Fibroblast of gingiva (primary cell): ENCODE results near the gene CELF4.
A peak's percentile ranks its signal among the peaks of the same experiment; 100 is the strongest.

Experiments used
- DNase-seq: peaks from one replicate; pipeline ENCODE4 v3.0.0-alpha.2; 2011; ENCODE audit warnings: low read depth

Gene CELF4

DNA sequence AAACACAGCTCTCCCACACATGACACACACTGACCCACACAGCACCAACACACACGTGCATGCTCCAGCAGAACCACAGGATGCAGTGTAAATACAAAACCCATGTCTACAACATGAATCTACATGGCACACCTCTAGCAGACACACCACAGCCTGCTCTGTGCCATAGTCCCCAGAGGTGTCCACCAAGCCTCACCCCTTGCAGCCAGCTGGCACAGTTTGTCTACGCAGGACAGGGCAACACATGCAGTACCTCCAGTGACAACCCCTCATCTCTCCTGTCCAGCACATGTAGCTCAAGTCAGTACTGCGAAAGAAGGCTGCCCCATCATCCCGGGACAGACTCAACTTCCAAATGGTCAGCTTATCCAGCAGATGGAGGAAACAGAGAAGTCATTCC, 18.9 kb downstream of the CELF4 start:
- no peak for DNase-seq

DNA sequence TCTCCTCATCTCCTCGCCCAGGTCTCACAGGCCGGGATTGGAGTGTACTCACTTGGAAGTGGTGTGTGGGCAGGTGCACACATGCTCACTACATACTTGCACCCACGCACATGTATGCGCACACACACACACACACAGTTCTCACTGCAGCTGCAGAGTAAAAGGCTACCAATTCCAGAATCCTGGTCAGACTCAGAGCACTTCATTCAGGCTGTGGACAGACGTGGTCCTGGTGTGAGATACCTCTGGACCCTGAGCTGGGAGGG, 19.4 kb downstream of the CELF4 start:
- DNase-seq = no peak

GRCh38 chr18:37545461-37546271, 19.9 kb downstream of the CELF4 start:
- DNase-seq = no peak

- no peak for DNase-seq
These were observed 20.9 kb downstream of the CELF4 start for GRCh38 chr18:37544713-37545112.

- DNase-seq = no peak
These were observed 21.4 kb downstream of the CELF4 start for GRCh38 chr18:37544217-37544616.

GRCh38 chr18:37543321-37543720, 22.3 kb downstream of the CELF4 start:
- no peak for DNase-seq

GRCh38 chr18:37541517-37541916, 24.1 kb downstream of the CELF4 start:
- DNase-seq = no peak

GRCh38 chr18:37540424-37541138, 25.0 kb downstream of the CELF4 start:
- no peak for DNase-seq

- DNase-seq = no peak
These were observed 26.4 kb downstream of the CELF4 start for GRCh38 chr18:37539236-37539635.

- no peak for DNase-seq
These were observed 26.9 kb downstream of the CELF4 start for GRCh38 chr18:37538526-37539205.

DNA sequence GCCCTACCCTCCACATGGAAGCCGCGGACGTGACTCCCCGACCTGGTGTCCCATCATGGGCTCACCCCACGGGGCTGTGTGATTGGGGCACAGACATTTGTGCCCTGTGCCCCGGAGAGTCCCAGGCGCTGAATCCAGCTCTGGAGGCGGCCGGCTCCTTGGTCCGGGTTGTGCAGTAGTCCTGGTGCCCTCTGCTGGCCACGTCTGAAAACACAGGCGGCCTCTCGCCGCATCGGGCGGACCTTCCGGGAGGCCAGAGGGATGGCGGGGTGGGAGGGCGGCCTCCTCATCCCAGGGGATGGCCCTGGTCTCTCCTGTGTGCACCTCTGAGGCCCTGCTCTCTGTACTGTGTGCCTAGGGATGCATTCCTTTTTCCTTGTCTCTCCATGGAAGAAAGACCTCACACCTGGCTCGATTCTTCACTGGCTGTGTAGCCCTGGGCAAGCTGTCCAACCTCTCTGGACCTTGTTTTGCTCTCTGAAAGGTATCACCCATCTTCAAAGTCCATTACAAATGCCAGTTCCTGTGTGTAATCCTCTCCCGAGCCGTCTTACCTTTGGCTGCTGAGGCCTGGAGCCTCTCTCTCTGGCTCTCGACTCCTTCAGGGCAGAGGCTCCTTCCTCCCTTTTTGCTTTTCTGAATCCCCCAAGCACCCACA, 27.6 kb downstream of the CELF4 start:
- peak; percentile 50 for DNase-seq

DNA sequence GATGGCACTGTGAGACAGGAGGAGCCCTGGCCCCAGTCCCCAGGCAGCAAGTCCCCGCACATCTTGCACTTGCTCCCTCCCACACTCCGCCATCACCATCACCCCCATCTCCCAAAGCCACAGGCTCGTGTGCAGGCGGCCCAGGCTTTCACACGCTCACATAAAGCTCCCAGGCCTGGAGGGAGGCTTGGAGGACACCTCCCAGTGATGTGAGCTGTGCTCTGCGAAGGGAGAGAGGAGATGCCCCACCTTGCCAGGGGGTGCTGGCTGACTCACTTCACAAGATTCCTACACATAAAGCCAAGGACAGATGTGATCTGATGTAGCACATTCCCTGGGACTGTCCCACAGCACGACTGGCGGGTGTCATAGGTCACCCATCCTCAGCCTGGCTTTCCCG, 28.9 kb downstream of the CELF4 start:
- DNase-seq = no peak

- no peak for DNase-seq
These were observed 29.6 kb downstream of the CELF4 start for GRCh38 chr18:37535968-37536367.

- DNase-seq = no peak
These were observed 31.0 kb downstream of the CELF4 start for GRCh38 chr18:37534627-37535026.

- no peak for DNase-seq
These were observed 31.7 kb downstream of the CELF4 start for GRCh38 chr18:37533647-37534584.

DNA sequence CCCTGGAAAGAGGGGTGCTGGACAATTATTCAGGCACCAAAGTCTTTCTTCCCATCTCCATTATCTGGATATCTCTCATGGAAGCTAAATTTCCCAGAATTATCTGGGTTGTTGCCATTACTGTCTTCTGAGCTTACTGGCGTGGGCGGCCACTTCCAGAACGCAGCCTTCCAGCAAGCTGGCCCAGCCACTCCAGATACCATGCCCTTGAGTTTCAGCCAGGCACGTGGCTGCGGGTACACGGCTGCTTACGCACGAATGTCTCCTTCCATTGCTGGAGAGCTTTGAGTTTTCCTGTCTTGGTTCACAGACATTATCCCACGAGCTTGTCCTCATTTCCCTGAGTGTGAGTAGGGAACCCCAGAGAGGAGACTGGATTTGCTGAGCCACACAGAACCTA, 32.7 kb downstream of the CELF4 start:
- DNase-seq = no peak

GRCh38 chr18:37529863-37530262, 35.7 kb downstream of the CELF4 start:
- no peak for DNase-seq

DNA sequence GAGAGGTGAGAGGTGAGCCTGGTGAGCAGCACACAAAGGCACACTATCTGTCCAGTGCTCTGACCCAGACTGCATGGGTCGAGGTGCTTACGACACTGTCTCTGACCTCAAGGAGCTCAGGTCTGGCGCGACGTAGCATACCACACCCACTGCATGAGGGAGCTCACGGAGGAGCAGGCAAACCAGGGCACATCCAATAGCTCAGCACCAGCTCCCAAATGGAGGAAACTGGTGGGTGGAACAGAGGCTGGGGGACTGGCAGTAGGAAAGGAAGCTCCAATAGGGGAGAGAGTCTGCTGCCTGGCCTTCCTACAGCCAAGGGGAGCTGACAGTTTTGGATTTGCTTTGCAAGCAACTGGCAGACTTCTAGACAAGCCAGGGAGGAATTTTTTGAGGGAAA, 36.3 kb downstream of the CELF4 start:
- DNase-seq = no peak

DNA sequence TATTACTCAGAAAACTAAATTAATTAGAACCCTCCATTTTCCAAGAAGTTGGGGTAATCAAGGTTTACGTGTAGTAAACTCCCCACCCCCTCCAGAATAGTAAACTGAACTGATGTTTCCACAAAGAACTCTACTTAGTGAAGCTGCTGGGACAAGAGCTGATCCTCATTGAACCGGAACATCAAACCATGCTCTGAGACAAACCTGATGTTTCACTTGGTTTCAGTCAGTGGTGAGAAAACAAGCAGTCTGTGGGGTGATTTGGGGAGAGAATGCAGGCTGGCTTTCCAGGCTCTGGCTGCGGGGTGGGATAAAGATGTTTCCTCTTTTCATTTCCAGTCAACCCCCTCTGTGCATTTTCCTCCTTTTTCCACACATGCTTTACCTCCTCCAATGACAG, 38.2 kb downstream of the CELF4 start:
- no peak for DNase-seq

DNA sequence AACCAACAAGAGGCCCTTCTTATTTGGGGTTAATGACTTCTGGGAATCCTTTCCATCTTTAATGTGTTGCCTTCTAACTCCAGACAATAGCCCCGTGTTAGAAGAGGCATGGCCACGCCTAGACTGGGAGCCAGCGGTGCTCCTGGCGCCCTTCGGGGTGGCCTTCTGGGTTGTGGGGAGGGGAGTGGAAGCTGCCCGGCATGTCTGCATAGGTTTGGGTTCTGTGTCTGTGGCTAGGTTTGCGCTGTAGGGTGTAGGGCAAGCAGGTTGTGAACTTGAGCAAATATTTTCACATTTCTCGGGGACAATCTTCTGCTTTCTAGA, 40.4 kb downstream of the CELF4 start:
- DNase-seq = no peak

- DNase-seq = no peak
These were observed 40.9 kb downstream of the CELF4 start for GRCh38 chr18:37524498-37525261.
